ENCODE measurements around the gene SUCO.

DNA sequence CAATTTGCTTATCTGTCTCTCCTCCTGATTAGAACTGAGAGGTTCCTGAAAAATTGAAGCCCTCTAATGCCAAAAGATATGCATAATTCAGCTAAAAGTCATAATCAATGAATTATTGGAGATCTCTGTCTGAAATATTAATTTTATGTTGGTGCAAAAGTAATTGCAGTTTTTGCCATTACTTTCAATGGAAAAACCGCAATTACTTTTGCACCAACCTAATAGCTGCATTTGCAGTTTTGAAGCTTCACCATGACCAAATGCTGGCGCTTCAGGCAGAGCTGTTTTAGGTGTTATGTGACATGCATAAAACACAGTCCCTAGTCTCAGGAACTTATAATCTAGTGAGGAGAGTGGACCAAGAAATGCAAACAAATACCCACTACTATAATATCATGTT, 96.2 kb downstream of the SUCO start:
- TF ChIP-seq, protein P1, sequence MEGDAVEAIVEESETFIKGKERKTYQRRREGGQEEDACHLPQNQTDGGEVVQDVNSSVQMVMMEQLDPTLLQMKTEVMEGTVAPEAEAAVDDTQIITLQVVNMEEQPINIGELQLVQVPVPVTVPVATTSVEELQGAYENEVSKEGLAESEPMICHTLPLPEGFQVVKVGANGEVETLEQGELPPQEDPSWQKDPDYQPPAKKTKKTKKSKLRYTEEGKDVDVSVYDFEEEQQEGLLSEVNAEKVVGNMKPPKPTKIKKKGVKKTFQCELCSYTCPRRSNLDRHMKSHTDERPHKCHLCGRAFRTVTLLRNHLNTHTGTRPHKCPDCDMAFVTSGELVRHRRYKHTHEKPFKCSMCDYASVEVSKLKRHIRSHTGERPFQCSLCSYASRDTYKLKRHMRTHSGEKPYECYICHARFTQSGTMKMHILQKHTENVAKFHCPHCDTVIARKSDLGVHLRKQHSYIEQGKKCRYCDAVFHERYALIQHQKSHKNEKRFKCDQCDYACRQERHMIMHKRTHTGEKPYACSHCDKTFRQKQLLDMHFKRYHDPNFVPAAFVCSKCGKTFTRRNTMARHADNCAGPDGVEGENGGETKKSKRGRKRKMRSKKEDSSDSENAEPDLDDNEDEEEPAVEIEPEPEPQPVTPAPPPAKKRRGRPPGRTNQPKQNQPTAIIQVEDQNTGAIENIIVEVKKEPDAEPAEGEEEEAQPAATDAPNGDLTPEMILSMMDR (IDR thresholded peaks at IDR 0.05): no peak
- TF ChIP-seq JUN (IDR thresholded peaks at IDR 0.05) (no peak), ZFP36 (IDR thresholded peaks at IDR 0.05; ENCODE audit: borderline replicate concordance, partially characterized antibody) (no peak)

Data from A549 (cell line).